HL-60 (cell line): ENCODE measurements around the gene TSPAN1.
A peak's percentile ranks its signal among the peaks of the same experiment; 100 is the strongest.

Experiments
- DNase-seq, 2 experiments: peaks; one replicate each; pipeline ENCODE4 v3.0.0-alpha.2; 2010 to 2020; ENCODE audit warnings: low read depth in 1 of 2, low spot score in 1 of 2
- H3K27ac ChIP-seq: fragments of 250-450 bp; sonication (Bioruptor Pico); replicated peaks from 2 replicates; pipeline ENCODE4 v1.5.1; 2020; ENCODE audit warnings: mild to moderate bottlenecking, moderate library complexity
- H3K27me3 ChIP-seq: fragments of 250-450 bp; sonication (Bioruptor Pico); 2 replicates; pipeline ENCODE4 v1.5.1; 2021; ENCODE audit warnings: mild to moderate bottlenecking, moderate library complexity; ENCODE audit not compliant: insufficient read depth, poor library complexity, severe bottlenecking
- H3K4me3 ChIP-seq: replicated peaks from 2 replicates; pipeline ENCODE4 v1.5.1; 2011; ENCODE audit warnings: mild to moderate bottlenecking, control low read depth, low read length; ENCODE audit not compliant: insufficient read depth
- CTCF ChIP-seq: IDR thresholded peaks from one replicate; pipeline ENCODE4 v1.5.1; 2011; ENCODE audit warnings: low read length, control low read depth, inconsistent platforms; ENCODE audit not compliant: insufficient read depth
- GABPA ChIP-seq: IDR thresholded peaks from 2 replicates; pipeline ENCODE4 v1.6.1; 2012; ENCODE audit warnings: low read depth
- POLR2AphosphoS5 ChIP-seq: IDR thresholded peaks from 2 replicates; pipeline ENCODE4 v1.6.1; 2012; ENCODE audit warnings: low read depth
- REST ChIP-seq: IDR thresholded peaks from 2 replicates; pipeline ENCODE4 v1.6.1; 2012; ENCODE audit warnings: low read depth; ENCODE audit not compliant: insufficient replicate concordance
- SPI1 ChIP-seq: IDR thresholded peaks from 2 replicates; pipeline ENCODE4 v1.6.1; 2012; ENCODE audit warnings: low read depth, mild to moderate bottlenecking, borderline replicate concordance

TSPAN1 gene

GRCh38 chr1:46173361-46173856, 1.5 kb upstream of the TSPAN1 start:
- Histone ChIP-seq H3K27me3 (no peaks in the 10 kb centered on the region), H3K27ac (no peak overlapping the region), H3K4me3 (no peak overlapping the region)
- peak in 1 of 2 experiments; percentile 28 for DNase-seq
- TF ChIP-seq SPI1 (no peak), CTCF (no peak), GABPA (no peak), POLR2AphosphoS5 (no peak), REST (no peak)

DNA sequence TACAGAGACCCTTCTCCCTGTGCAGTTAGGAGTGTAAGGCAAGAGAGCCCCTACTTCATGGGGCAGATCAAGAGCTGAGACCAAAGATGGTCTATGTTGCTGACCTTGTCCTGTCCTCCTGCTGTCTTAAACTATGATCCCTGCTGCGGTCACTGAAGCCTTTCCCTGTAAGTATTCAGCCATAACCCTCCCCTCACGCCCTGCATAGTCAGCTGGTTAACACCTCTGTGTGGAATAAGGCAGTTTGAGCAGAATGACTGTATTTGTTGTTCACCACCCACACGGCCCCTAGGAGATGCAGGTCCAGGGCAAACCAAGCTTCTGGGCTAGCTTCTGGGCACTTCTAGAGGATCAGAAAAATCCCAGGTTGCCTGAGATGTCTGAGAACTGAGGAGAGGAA, 356 bp downstream of the TSPAN1 start:
- Histone ChIP-seq H3K27ac (no peak overlapping the region), H3K4me3 (no peak overlapping the region), H3K27me3 (no peaks in the 10 kb centered on the region)
- DNase-seq, result no peak
- no peak for TF ChIP-seq SPI1
- TF ChIP-seq POLR2AphosphoS5, result no peak
- TF ChIP-seq REST, result no peak
- no peak for TF ChIP-seq CTCF
- TF ChIP-seq GABPA, result no peak

DNA sequence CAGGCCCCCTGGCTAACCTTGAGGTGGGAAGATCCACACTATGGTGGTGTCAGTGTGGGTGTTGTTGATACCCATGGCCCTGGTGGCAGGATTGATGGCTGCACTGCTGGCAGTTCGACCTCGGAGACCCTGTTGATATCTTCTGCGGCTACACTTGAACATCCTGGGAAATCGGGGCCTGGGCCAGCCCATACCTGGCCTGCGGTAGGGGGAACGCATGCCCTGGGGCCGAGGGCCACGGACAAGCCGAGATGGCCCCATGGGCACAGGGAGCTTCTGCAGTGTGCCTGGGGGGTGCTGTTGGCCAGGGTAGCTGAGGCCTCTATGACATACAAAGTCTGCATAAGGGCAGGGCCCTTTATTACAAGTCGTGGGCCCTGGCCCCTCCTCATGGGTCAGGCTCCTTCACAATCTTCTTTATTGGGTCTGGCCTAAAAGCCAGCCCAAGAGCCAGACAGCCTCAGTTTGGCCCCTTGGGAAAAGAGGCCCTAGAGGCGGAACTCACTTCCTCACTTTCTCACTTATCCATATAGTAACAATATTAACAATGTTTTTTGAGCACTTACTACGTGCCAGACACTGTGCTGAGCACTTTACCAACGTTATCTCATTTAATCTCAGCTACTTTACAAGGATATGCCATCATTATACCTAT, 1.5 kb downstream of the TSPAN1 start, which contains the start of gene P3R3URF:
Gene P3R3URF, minus strand, starts transcription at position 278 of the 655 bp plus-strand sequence. Its CDS starts 17 bp downstream, at position 261.
- Histone ChIP-seq H3K27me3 (no peaks in the 10 kb centered on the region), H3K4me3 (no peak within 1 kb of the TSS), H3K27ac (no peak within 1 kb of the TSS)
- no peak for DNase-seq
- TF ChIP-seq CTCF (no peak), SPI1 (no peak), REST (no peak), GABPA (no peak), POLR2AphosphoS5 (no peak)
